HEK293 (cell line): ENCODE results near the gene TCF12.

ENCODE experiments used
- GLIS2 ChIP-seq: fragments of 450-650 bp; formaldehyde crosslinking; IDR thresholded peaks from 2 replicates; pipeline ENCODE4 v1.5.1; 2016; ENCODE audit warnings: missing biosample characterization, missing genetic modification characterization
- ZNF274 ChIP-seq, 2 experiments: fragments of 200-500 bp in 1 of 2; fragments of 450-650 bp in 1 of 2; sonication (Bioruptor generic) in 1 of 2; formaldehyde crosslinking in 1 of 2; IDR thresholded peaks; 2 replicates each; pipeline versions ENCODE4 v1.5.1 to v1.6.1; 2014 to 2016; ENCODE audit warnings: borderline replicate concordance in 1 of 2, inconsistent platforms in 1 of 2, low read length in 1 of 2, missing biosample characterization in 1 of 2, missing genetic modification characterization in 1 of 2
- ZNF37A ChIP-seq: fragments of 450-650 bp; IDR thresholded peaks from 2 replicates; pipeline ENCODE4 v1.5.1; 2018; ENCODE audit warnings: missing biosample characterization, missing genetic modification characterization
- ZNF555 ChIP-seq: fragments of 450-650 bp; formaldehyde crosslinking; conservative IDR thresholded peaks from 2 replicates; pipeline ENCODE4 v1.5.1; 2017; ENCODE audit warnings: missing biosample characterization, mild to moderate bottlenecking, missing genetic modification characterization, inconsistent platforms
- TF ChIP-seq, protein P1 (sequence below): fragments of 450-650 bp; formaldehyde crosslinking; IDR thresholded peaks from 2 replicates; pipeline ENCODE4 v1.5.1; 2016; ENCODE audit warnings: missing biosample characterization, missing genetic modification characterization

DNA sequence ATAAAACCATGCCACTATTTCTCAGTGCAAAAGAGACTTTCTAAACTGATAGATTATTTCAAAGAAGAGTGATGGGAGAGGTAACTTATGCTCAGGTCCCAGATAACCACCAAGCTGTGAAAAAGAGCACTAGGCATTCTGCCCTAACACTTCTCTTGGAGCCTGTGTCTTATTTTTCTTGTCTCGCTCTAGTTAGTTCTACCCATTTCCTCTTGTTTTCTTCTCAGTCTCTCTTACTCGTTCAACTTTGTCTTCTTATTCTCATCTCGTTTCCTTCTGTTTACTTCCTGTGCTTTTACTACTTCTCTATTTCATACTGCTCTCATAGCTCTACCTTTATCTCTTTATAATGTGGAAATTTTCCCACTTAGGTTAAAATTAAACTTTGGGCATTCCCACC, 366.1 kb downstream of the TCF12 start:
- TF ChIP-seq, protein P1, sequence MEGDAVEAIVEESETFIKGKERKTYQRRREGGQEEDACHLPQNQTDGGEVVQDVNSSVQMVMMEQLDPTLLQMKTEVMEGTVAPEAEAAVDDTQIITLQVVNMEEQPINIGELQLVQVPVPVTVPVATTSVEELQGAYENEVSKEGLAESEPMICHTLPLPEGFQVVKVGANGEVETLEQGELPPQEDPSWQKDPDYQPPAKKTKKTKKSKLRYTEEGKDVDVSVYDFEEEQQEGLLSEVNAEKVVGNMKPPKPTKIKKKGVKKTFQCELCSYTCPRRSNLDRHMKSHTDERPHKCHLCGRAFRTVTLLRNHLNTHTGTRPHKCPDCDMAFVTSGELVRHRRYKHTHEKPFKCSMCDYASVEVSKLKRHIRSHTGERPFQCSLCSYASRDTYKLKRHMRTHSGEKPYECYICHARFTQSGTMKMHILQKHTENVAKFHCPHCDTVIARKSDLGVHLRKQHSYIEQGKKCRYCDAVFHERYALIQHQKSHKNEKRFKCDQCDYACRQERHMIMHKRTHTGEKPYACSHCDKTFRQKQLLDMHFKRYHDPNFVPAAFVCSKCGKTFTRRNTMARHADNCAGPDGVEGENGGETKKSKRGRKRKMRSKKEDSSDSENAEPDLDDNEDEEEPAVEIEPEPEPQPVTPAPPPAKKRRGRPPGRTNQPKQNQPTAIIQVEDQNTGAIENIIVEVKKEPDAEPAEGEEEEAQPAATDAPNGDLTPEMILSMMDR (tag by site-specific recombination) = no peak
- TF ChIP-seq ZNF555 (tag by site-specific recombination) = no peak
- TF ChIP-seq ZNF37A (tag by site-specific recombination) = no peak
- TF ChIP-seq GLIS2 (tag by site-specific recombination) = no peak
- no peak for TF ChIP-seq ZNF274 (IDR thresholded peaks at IDR 0.05; ENCODE audit: low read length)
- TF ChIP-seq ZNF274 (tag by site-specific recombination; IDR thresholded peaks at IDR 0.05; ENCODE audit: borderline replicate concordance) = no peak
